NCI-H1417 (cell line): Measurements from ENCODE around the gene SAP25.
A peak's percentile ranks its signal among the peaks of the same experiment; 100 is the strongest.
"Not testable (repeated sequence)": the region's sequence is repeated elsewhere in the genome, so short reads cannot be mapped to it uniquely, and the experiment has no call there.

Experiments used
- DNase-seq, 3 experiments: peaks; one replicate each; lab custom pipeline; 2025; lab: John Stamatoyannopoulos, UW

SAP25 gene

DNA sequence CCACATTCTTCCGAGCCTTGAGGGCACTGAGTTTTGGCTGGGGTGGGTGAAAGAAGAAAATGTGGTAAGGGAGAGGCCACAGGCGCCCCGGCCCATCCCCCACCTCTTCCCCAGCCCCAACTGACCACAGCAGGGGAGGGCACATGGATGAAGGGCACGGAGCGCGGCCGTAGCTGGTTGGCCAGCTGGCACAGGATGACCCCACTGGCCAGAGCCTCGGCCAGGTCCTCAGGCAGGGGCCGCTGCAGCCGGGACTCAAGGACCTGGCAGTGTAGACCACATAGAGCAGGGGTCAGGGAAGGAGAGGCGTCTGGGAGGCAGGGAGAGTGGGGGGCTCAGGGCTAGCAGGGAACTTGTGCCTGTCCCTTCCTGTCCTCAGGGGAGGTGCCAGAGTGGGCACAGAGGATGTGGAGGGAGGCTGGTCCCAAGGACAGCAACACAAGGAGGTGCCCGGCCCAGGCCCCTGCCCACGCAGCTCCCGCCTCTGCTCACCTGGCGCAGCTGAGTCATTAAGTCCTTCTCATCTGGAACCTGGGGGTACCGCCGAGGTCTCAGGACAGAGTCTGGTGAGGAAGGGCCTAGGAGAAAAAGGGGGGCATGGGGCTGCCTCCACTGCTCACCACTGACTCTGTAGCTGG is 2.2 kb upstream of the SAP25 start:
- DNase-seq, result no peak

DNA sequence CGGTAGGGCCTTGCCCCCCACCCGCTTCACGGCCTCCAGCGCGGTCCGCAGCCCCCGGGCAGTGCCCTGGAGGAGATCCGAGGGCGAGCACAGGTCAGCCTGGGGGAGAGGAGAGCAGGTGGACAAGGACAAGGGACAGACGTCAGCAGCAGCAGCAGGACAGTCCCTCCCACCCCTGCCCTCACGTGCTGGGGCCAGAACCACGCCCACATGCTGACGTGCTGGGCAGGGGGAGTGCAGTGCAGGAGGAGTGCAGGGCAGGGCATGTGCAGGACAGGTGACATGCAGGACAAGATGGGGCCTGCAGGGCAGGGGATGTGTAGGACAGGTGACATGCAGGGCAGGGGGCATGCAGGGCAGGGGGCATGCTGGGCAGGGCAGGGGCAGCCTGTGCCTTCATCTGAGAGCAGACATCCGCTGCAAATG is 1.5 kb upstream of the SAP25 start:
- no peak for DNase-seq

DNA sequence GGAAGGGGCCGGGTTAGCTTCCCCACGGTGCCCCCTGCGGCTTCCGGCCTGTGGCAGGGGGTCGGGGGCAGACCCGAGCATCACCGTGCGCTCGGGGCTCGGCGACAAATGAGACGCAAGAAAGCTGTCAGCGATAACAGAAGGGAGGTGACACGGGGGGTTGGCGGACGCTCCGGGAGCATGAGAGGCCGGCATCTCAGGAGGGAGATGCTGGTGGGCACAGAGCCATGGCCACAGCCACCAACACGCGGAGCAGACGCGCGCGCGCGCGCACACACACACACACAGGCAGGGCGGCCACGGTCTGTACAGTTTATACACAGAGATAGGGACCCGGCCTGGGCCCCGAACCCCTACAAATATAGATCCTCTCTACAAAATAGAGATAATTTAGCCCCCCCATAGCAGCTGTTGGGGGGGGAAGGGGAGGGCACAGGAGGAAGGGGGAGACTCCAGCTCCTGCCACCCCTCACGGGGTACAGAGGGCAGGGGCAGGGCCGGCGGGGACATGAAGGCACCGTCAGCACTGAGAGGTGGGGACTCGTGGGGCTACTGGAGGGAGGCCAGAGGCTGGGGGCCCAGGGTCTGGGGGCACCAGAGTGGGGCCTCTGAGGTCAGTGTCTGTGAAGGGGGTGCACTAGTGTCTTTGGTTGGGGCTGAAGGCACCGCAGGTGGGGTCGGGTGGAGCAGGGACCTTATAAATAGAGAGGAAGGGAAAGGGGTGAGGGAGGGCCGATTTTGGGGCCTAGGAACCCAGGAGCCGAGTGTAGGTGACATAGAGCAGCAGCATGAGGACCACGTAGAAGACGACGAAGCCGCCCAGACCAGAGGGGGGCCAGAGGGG is 884 bp upstream of the SAP25 start:
- no peak for DNase-seq

DNA sequence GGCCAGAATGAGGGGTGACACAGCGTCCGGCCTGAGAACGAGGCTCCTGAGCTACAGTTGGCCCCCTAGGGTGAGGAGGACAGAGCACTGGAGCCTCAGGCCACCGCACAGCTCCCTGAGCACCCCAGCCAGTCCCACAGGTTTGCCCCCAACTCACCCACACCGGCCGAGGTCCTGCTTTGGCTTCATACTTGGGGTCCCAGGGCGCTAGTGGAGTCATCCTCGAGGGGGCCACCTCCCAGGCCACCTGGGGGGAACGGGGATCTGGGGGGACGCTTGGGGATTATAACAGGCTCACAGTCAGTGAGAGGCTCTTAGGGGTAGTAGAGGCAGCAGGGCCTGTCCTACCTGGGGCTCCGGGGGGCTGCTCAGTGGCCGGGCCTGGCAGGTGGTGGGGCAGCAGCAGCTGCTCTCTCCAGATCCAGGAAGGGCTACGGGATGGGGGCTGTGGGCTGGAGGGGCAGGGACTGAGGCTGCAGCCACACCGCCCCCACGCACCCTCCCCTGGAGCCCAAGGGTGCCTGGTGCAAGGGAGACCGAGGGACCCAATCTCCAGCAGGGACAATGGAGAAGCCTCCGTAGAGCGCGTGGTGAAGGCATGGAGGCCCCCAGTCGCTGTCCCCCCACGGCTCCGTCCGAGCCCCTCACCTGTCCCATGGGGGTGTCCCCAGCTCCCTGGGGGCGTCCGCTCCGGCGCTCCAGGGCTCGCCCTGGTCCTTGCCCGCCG is 588 bp downstream of the SAP25 start:
- DNase-seq, result no peak

- no peak for DNase-seq
Measured at GRCh38 chr7:100572281-100572948, 1.3 kb downstream of the SAP25 start.

DNA sequence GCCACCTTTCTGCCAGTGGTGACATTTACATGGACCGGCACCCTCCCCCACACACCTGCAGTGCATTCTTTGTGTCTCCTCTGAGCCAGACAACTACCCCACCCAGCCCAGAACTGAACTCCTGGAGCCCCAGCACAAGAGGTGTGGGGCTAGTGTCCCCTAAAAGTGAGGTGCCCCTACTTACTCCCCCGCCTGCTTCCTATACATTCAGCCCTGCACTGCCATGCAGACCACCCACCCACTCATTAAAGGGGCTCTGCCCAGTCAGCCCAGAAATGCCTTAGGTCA is 1.9 kb downstream of the SAP25 start:
- DNase-seq, result no peak

DNA sequence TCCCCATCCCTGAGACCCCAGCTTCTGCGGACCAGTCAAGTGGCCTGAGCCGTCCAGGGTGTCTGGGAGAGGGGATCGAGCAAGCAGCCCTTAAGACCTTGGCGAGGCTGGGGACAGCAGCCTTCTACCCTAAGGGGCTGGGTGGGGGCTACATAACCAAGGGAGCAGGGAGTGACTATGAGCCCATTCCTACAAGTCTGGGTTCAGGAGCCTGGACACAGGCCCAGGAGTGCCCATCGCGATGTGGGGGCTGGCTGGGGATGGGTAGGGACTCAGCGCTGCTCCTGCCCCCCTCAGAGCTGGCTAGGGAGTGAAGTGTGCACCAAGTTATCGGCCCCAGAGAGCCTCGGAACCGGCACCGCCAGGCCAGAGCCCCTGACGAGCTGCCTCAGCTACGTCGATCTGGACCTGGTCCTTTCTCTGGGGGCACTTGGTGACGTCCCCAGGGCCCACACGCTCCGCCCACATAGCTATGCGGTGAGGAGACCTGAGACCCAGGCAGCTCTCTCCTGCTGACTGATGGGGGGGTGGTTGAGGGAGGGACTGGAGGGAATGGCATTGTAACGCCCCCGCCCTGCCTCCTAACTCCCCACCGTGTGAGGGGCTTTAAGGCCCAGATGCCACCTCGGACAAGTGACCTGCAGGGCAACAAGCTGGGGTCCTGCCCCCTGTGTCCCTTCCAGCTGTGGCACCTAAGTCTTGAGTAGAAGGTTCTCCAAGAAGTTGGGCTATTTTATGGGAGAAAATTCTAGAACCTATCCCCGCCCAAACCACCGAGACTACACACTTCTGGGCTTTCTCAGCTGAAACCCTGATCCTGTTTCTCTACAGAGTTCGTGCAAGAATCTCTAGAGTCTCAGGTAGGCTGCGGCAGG is 2.5 kb downstream of the SAP25 start:
- DNase-seq, result peak in 1 of 3 experiments; percentile 44

DNA sequence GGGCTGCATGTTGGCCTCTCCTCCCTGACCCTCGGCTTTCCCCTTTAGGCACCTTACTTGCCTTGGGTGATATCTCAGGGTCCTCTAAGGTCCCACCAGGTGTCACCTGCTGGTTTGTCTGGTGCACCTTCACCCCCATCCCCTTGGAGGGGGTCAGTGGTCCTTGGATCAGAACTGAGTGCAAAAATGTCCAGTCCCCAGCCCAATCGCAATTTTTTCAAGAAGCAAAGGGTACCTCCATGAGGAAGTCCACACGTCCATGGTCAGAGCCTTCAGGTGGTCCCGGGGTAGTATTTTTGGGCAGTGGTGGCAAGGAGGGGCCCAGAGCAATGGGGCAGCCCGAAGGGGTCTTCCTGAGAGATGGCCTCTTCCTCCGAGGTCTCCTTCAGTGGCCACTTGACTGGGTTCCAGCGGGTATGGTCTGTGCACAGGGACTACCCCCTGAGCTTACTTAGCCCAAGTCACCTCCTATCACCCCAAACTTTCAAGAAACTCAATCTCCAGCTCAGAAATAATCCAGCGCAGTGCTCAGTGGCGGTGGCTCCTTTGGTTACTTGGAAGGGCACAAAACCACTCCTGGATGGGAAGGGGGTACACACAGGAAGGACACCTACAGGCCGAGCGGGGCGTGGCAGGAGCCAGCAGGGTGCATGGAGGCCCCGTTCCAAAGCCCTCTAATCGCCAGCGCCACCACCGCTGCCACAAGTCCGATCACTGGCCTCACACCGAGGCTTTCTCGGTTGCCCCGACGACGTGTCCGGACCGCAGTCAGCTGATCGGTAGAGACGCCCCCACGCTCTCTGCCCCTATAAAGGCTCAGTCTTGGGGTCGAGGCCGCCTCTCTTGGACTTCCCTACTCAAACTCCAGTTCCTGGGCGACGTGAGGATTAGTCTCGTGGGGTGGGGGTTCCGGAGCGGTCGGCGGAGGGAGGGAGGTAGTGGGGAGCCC is 4.5 kb downstream of the SAP25 start:
- DNase-seq, result peak; percentile 9 to 75 (median 61)

DNA sequence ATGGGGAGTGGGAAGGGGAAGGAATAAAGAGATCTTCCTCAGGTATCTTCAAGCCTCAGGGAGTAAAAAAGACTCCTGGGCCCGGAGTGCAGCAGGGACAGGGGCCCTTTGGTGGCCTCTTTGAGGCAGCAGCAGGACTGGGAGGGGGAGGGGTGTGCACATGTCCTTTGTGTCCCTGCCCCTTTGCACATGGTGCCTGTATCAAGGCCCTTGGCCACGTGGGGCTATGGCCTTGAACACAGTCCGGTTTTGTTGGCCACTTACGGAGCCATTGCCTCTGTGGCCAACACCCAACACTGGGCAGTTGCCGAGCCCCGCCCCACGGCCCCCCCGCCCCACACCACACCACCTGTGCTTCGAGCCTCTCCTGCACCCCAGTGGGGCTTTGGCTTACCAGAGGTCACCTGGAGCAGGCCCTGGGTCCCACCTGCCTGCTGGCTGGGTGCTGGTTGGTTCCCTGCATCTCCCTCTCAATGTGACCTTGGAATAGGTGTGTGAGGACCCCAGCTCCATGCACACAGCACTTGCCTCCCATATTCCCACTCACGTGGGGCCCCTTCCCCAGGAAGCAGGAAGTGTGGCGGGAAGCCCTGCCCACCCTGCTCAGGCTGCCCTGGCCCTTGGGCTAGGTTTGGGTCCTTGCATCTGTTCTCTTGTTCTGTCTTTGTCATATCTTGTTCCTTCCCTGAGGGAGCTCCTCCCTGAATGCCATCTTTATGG is 5.4 kb downstream of the SAP25 start:
- peak in 2 of 3 experiments; percentile 41 to 57 for DNase-seq

- DNase-seq, result peak; percentile 50 to 76 (median 52)
Measured at GRCh38 chr7:100567751-100568175, 5.9 kb downstream of the SAP25 start.

GRCh38 chr7:100567031-100567730 is 6.5 kb downstream of the SAP25 start:
- no peak for DNase-seq

GRCh38 chr7:100566018-100566531 is 7.6 kb downstream of the SAP25 start:
- peak in 1 of 3 experiments; percentile 17 for DNase-seq

DNA sequence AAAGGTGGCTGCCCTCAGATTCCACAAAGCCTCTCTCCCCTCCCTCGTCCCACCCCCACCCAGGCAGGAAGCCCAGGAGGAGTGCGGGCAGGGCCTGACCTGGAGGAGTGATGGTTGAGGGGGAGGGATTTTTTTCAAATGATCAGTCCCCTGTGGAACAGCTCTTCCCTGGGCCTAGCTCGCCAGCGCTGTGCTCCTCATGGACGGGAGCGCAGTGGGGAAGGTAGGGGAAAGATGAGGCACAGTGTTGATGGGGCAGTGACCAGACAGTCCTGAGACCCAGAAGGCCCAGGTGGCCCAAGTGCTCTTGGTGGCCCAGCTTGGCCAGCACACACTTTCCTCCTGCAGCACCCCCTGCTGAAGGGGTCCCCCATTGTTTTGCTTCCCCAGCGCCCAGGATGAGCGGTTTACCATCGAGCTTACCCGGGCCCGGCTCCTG is 8.5 kb downstream of the SAP25 start:
- DNase-seq, result no peak

DNA sequence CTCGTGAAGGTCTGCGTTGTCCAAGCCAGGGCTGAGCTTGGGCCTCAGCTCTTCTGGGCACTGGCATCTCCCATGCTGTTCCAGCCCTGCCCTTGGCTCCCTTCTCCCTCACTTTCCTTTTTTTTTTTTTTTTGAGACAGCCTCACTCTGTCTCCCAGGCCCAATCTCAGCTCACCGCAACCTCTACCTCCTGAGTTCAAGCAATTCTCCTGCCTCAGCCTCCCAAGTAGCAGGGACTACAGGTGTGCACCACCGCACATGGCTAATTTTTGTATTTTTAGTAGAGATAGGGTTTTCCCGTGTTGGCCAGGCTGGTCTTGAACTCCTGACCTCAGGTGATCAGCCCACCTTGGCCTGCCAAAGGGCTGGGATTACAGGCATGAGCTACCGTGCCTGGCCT is 9.3 kb downstream of the SAP25 start:
- DNase-seq, result not testable (repeated sequence)

- peak; percentile 45 to 64 (median 60) for DNase-seq
Measured at GRCh38 chr7:100563809-100564400, 9.8 kb downstream of the SAP25 start.

DNA sequence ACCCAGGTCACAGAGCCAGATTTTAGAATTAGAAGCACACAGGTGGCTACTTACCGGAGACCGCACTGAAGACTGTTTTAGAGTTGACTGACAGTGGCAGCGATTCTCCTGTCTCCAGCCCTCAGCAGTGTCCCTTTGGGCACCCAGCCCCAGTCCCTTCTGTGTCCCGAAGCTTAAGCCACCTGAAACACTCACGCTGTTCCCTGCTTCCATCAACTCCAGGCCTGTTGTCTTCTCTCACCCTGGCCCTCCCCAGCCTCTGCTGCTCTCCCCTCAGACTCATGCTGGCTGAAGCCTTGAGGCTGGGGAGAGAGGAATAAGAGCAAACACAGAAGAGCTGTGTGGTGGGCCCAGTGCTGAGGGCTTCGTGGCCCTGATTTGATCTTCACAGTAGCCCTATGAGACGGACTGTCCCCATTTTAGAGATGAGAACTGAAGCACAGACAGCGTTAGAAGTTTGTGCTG is 10.6 kb downstream of the SAP25 start:
- no peak for DNase-seq

- DNase-seq, result no peak
Measured at GRCh38 chr7:100562195-100563099, 11.3 kb downstream of the SAP25 start.
